ENCODE results near the gene SCLY. TPM values are rescaled to one million over a fixed set of nuclear protein-coding genes. Genes with fewer than 3 reads are reported as not detected.

SCLY gene
- polyA plus RNA-seq, 1 of the 3 experiments (the other 2 are of a cell fraction) = 20.9 TPM

- TF ChIP-seq, protein P1, sequence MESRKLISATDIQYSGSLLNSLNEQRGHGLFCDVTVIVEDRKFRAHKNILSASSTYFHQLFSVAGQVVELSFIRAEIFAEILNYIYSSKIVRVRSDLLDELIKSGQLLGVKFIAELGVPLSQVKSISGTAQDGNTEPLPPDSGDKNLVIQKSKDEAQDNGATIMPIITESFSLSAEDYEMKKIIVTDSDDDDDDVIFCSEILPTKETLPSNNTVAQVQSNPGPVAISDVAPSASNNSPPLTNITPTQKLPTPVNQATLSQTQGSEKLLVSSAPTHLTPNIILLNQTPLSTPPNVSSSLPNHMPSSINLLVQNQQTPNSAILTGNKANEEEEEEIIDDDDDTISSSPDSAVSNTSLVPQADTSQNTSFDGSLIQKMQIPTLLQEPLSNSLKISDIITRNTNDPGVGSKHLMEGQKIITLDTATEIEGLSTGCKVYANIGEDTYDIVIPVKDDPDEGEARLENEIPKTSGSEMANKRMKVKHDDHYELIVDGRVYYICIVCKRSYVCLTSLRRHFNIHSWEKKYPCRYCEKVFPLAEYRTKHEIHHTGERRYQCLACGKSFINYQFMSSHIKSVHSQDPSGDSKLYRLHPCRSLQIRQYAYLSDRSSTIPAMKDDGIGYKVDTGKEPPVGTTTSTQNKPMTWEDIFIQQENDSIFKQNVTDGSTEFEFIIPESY (IDR thresholded peaks at IDR 0.05; ENCODE audit: borderline replicate concordance, low read depth) = no peak
- TF ChIP-seq GABPA (IDR thresholded peaks at IDR 0.05; ENCODE audit: low read depth) (no peak), EZH2phosphoT487 (IDR thresholded peaks at IDR 0.05; ENCODE audit: borderline replicate concordance, low read depth) (no peak)
These were observed 63.2 kb downstream of the SCLY start (continued) for GRCh38 chr2:238123991-238124470.

GRCh38 chr2:238124488-238125126, 63.8 kb downstream of the SCLY start:
- POLR2A ChIA-PET = no interaction called here
- no peaks in the 10 kb centered on the region for H3K36me3 ChIP-seq (replicated peaks in 1 of 2; ENCODE audit: control insufficient read depth in 1 of 2, insufficient read depth in 2 of 2, low read length in 1 of 2)
- no peaks in the 10 kb centered on the region for H3K27me3 ChIP-seq (ENCODE audit: insufficient read depth)
- 85% methylated on average over 18 of the region's 19 CpGs for WGBS (ENCODE audit: low lambda C conversion rate)
- no peak overlapping the region for H3K4me3 ChIP-seq (ENCODE audit: low read depth in 2 of 2, low read length in 1 of 2)
- no peak for TF ChIP-seq TCF12 (IDR thresholded peaks at IDR 0.05)
- no peak overlapping the region for H3K4me2 ChIP-seq
- DNase-seq = no peak
- no peaks in the 10 kb centered on the region for H3K4me1 ChIP-seq (ENCODE audit: control insufficient read depth in 1 of 2, insufficient read depth in 2 of 2, low read depth in 1 of 2, low read length in 1 of 2)
- no peak overlapping the region for H3K9ac ChIP-seq
- CTCF ChIA-PET = interaction anchor here (1.3 kb wide), 1 partner anchor 266 kb away, joined by 3 read pairs; no protein-coding TSS in a partner anchor
- H2AFZ ChIP-seq (ENCODE audit: low read depth) = no peak overlapping the region
- no peak overlapping the region for H3K27ac ChIP-seq (ENCODE audit: low read depth in 2 of 2, low read length in 1 of 2)
- H3K79me2 ChIP-seq (ENCODE audit: insufficient read depth) = no peaks in the 10 kb centered on the region
- H3K9me2 ChIP-seq = no peaks in the 10 kb centered on the region
- H3K9me3 ChIP-seq = no peaks in the 10 kb centered on the region
- H3F3A ChIP-seq (replicated peaks; ENCODE audit: insufficient read depth) = no peaks in the 10 kb centered on the region
- no peaks in the 10 kb centered on the region for H4K20me1 ChIP-seq (ENCODE audit: insufficient read depth)

GRCh38 chr2:238125127-238125885, 64.5 kb downstream of the SCLY start:
- no peaks in the 10 kb centered on the region for H3F3A ChIP-seq (replicated peaks; ENCODE audit: insufficient read depth)
- no peaks in the 10 kb centered on the region for H3K79me2 ChIP-seq (ENCODE audit: insufficient read depth)
- no peaks in the 10 kb centered on the region for H3K9me2 ChIP-seq
- H4K20me1 ChIP-seq (ENCODE audit: insufficient read depth) = no peaks in the 10 kb centered on the region
- no peaks in the 10 kb centered on the region for H3K9me3 ChIP-seq
- 89% methylated on average over 16 of the region's 20 CpGs for WGBS (ENCODE audit: low lambda C conversion rate)
- no peaks in the 10 kb centered on the region for H3K36me3 ChIP-seq (replicated peaks in 1 of 2; ENCODE audit: control insufficient read depth in 1 of 2, insufficient read depth in 2 of 2, low read length in 1 of 2)
- H3K27ac ChIP-seq (ENCODE audit: low read depth in 2 of 2, low read length in 1 of 2) = no peak overlapping the region
- no peaks in the 10 kb centered on the region for H3K27me3 ChIP-seq (ENCODE audit: insufficient read depth)
- CTCF ChIA-PET = interaction anchor here (1.3 kb wide), 1 partner anchor 267 kb away, joined by 3 read pairs; no protein-coding TSS in a partner anchor
- POLR2A ChIA-PET = no interaction called here
- no peaks in the 10 kb centered on the region for H3K4me1 ChIP-seq (ENCODE audit: control insufficient read depth in 1 of 2, insufficient read depth in 2 of 2, low read depth in 1 of 2, low read length in 1 of 2)
- no peak overlapping the region for H3K4me2 ChIP-seq
- no peak overlapping the region for H3K4me3 ChIP-seq (ENCODE audit: low read depth in 2 of 2, low read length in 1 of 2)
- H2AFZ ChIP-seq (ENCODE audit: low read depth) = no peak overlapping the region
- no peak for DNase-seq
- H3K9ac ChIP-seq = no peak overlapping the region
- TF ChIP-seq JUND (IDR thresholded peaks at IDR 0.05) = no peak
- no peak for TF ChIP-seq GABPA (IDR thresholded peaks at IDR 0.05; ENCODE audit: low read depth)
- TF ChIP-seq CHD2 (IDR thresholded peaks at IDR 0.05; ENCODE audit: low read length, partially characterized antibody) = no peak
- TF ChIP-seq ELF1 (IDR thresholded peaks at IDR 0.05) = no peak
- TF ChIP-seq, protein P2, sequence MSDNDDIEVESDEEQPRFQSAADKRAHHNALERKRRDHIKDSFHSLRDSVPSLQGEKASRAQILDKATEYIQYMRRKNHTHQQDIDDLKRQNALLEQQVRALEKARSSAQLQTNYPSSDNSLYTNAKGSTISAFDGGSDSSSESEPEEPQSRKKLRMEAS (IDR thresholded peaks at IDR 0.05; ENCODE audit: low read depth) = no peak
- TF ChIP-seq YY1 (IDR thresholded peaks at IDR 0.05; ENCODE audit: low read depth) = no peak
- no peak for TF ChIP-seq RCOR1 (IDR thresholded peaks at IDR 0.05; ENCODE audit: low read length)
- TF ChIP-seq, protein P3, sequence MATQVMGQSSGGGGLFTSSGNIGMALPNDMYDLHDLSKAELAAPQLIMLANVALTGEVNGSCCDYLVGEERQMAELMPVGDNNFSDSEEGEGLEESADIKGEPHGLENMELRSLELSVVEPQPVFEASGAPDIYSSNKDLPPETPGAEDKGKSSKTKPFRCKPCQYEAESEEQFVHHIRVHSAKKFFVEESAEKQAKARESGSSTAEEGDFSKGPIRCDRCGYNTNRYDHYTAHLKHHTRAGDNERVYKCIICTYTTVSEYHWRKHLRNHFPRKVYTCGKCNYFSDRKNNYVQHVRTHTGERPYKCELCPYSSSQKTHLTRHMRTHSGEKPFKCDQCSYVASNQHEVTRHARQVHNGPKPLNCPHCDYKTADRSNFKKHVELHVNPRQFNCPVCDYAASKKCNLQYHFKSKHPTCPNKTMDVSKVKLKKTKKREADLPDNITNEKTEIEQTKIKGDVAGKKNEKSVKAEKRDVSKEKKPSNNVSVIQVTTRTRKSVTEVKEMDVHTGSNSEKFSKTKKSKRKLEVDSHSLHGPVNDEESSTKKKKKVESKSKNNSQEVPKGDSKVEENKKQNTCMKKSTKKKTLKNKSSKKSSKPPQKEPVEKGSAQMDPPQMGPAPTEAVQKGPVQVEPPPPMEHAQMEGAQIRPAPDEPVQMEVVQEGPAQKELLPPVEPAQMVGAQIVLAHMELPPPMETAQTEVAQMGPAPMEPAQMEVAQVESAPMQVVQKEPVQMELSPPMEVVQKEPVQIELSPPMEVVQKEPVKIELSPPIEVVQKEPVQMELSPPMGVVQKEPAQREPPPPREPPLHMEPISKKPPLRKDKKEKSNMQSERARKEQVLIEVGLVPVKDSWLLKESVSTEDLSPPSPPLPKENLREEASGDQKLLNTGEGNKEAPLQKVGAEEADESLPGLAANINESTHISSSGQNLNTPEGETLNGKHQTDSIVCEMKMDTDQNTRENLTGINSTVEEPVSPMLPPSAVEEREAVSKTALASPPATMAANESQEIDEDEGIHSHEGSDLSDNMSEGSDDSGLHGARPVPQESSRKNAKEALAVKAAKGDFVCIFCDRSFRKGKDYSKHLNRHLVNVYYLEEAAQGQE (IDR thresholded peaks at IDR 0.05; ENCODE audit: low read depth, low read length) = no peak
- TF ChIP-seq NFIC (IDR thresholded peaks at IDR 0.05; ENCODE audit: borderline replicate concordance) = no peak
- TF ChIP-seq, protein P1 (IDR thresholded peaks at IDR 0.05; ENCODE audit: borderline replicate concordance, low read depth) = no peak
- no peak for TF ChIP-seq FOXJ3 (CRISPR knock-in tag; IDR thresholded peaks at IDR 0.05)
- no peak for TF ChIP-seq SIN3A (IDR thresholded peaks at IDR 0.05; ENCODE audit: borderline replicate concordance, low read depth, low read length)
- no peak for TF ChIP-seq TAF1 (IDR thresholded peaks at IDR 0.05; ENCODE audit: borderline replicate concordance, low read depth, low read length)
- no peak for TF ChIP-seq NRF1 (IDR thresholded peaks at IDR 0.05; ENCODE audit: low read depth, low read length)

Data from SK-N-SH (cell line).